GM04504 (cell line): ENCODE data around the gene CCDC74A.
"Not testable (repeated sequence)": the region's sequence is repeated elsewhere in the genome, so short reads cannot be mapped to it uniquely, and the experiment has no call there.

Experiments used
- DNase-seq: peaks from one replicate; pipeline ENCODE4 v3.0.0-alpha.2; 2012; ENCODE audit warnings: low read depth

CCDC74A gene

GRCh38 chr2:131503587-131503986 is 24.1 kb upstream of the CCDC74A start:
- not testable (repeated sequence) for DNase-seq

DNA sequence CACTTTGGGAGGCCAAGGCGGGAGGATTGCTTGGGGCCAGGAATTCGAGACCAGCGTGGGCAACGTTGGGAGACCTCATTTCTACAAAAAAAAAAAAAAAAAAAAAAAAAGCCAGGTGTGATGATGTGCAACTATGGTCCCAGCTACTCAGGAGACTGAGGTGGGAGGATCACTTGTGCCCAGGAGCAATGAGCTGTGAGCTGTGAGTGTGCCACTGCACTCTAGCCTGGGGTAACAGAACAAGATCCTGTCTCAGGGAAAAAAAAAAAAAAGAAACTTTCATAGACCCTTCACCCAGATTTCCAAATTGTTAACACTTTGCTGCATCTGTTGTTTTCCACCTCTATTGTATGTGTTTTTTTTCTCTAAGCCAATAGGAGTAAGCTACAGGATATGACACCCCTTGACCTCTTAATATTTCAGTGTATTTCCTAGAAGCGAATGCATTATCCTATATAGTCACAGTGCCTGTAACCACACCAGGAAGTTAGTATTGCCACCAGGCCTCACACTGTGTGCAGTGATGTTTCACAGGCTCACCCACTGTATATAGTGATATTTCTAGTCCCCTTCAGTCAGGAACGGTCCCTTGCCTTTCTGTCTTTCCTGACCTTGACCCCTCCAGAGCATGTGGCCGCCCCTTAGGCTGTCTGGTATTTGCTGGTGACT is 23.5 kb upstream of the CCDC74A start:
- DNase-seq = not testable (repeated sequence)

DNA sequence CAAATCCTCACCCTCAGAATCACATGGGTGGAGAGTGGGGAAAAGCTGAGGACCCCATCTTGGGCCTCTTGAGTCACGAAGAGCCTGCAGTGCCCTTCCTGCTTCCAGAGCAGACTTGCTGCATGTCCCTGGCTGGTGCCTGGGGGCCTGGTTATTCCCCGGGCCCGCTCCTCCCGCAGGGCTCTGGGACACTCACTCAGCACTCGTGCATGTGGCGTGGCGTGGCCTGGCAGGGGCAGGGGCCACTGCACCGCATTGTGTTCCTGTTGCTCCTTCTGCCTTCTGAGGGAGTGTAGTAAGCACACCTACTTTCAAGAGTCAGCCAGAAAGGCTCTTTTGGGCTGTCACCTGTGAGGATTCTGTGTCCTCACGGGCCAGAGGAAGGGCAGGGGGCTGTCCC is 18.1 kb upstream of the CCDC74A start:
- no peak for DNase-seq

DNA sequence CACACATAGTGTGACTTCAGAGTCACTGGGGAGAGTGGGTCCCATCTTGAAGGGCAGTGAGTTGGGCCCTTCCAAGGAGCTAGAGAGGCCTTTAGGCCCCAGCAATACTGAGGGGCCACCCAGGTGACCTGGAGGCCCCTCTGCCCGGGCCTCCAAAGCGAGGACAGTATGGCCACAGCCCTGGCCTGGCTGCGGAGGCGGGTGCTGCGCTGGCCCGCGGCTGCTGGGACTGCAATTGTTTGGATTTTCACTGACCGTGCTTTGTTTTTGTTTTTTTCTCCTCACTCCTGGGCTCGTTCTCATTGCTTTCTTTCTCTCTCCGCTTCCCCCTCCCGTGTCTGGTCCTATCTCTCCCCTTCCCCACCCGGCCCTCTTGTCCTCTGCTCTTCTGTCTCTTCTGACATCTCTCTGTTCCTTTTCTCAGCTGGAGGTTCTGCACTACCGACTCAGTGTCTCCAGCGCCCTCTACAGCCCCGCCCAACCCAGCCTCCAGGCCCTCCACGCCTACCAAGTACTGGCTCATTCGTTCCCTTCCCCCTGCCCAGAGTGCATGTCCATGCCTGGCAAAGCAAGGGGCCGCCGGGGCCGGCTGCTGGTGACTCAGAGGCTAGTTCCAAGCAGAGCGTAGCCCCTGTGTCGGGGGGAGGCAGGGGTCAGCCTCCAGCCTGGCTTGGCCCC is 16.3 kb upstream of the CCDC74A start:
- DNase-seq = not testable (repeated sequence)

GRCh38 chr2:131511969-131512870 is 15.5 kb upstream of the CCDC74A start:
- not testable (repeated sequence) for DNase-seq

GRCh38 chr2:131514408-131515166 is 13.1 kb upstream of the CCDC74A start:
- DNase-seq = not testable (repeated sequence)

GRCh38 chr2:131515235-131515634 is 12.5 kb upstream of the CCDC74A start:
- DNase-seq = not testable (repeated sequence)

DNA sequence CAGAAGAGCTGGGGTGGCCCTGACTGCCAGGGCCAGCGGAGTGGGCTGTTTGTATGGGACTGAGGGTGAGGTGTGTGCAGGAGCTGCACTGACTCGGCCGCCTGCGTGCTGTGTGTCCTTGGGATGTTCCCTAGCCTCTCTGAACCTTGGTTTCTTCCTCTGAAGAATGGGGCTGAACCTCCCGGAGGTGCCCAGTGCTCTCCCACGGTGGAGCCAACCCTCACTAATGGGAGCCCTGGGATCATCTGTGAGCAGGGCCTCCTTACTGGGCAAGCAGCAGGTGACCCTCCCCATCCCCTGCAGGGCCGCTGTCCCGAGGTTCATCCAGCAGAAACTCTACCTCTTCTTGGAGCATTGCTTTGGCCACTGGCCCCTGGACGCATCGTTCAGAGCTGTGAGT is 11.7 kb upstream of the CCDC74A start:
- DNase-seq = no peak

- not testable (repeated sequence) for DNase-seq
Observed at GRCh38 chr2:131516621-131517020, 11.1 kb upstream of the CCDC74A start.

DNA sequence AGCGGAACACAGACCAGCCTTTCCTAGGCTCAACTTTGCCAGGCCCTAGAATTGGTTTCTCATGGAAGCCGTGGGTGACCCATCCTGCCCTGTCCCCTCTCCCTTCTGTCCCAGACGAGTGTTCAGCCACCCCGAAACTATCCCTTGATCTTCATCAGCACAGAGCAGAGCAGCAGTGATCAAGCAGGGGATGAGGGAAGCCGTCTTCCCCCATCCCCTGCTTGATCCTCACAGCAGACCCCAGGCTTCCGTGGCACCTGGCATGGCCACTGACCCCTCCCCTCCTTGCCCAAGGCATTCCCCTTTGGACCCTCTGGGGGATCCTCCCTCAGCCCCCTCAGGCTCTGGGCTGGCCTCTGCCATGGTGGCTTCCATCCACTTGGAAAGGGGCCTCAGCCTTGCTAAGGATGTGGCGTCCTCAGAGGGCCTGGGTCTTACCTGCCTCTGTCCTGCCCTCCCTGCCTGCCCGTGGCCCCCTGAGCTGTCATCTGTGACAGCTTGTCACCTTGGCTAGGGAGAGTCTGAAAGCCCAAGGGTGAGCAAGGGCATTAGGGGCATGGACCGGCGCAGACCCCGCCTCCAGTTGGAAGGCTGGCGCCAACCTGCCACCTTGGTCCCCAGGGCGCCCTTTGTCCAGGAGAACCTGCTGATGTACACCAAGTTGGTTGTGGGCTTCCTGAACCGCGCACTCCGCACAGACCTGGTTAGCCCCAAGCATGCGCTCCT is 10.4 kb upstream of the CCDC74A start:
- DNase-seq = no peak

DNA sequence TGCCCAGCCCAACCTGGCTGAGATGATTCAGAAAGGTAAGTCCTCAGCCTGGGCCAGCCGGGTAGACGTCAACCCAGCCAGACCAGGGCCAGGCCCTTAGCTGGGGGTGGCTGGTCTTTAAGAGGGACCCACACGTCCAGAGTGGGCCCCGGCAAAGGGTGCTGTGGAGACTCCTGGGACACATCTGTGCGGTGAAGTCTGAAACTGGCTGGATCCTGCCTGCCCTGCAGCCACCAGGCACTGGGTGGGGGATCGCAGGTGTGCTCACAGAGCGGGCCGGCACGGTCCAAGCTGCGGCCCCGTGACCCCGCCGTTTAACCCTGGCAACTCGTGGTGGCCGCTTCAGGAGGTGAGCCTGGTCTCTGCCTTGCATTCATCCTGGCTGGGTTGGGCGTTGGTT is 9.8 kb upstream of the CCDC74A start:
- DNase-seq = not testable (repeated sequence)

GRCh38 chr2:131518531-131518930 is 9.2 kb upstream of the CCDC74A start:
- not testable (repeated sequence) for DNase-seq

DNA sequence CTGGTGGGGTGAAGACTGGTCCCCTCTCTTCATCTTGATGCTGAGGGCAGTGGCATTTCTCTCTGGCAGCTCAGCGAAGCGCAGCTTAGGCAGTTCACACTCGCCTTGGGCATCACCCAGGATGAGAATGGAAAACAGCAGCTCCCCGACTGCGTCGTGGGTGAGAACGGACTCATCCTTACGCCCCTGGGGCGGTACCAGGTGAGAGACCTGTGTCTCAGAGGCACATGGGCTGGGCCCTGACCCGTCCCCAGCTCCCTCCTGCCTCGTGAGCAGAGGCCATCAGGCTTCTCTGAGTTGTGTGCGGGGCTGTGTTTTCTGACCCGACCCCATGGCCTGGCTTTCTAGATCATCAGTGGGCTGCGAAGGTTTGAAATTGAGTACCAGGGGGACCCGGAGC is 8.2 kb upstream of the CCDC74A start:
- no peak for DNase-seq

- not testable (repeated sequence) for DNase-seq
Observed at GRCh38 chr2:131519871-131520470, 7.7 kb upstream of the CCDC74A start.

DNA sequence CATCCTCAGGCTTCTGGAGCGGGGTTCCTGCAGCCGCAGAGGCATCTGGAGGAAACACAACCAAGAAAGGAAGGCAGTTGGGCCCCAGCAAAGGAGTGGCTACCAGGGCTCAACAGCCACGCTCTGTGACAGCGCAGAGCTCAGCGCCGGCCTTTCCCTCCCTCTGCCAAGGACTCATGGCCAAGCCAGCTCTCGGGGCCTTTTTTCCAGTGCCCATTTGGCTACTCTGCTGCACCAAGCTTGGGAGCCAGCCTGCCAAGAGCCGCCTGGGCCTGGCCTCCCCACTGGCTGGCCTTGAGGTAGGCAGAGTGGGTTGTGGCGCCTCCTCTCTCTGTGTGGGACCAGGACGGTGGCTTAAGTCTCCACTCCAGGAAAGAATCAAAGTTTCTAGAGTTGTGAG is 7.2 kb upstream of the CCDC74A start:
- DNase-seq = no peak

- DNase-seq = not testable (repeated sequence)
Observed at GRCh38 chr2:131521524-131521923, 6.2 kb upstream of the CCDC74A start.

DNA sequence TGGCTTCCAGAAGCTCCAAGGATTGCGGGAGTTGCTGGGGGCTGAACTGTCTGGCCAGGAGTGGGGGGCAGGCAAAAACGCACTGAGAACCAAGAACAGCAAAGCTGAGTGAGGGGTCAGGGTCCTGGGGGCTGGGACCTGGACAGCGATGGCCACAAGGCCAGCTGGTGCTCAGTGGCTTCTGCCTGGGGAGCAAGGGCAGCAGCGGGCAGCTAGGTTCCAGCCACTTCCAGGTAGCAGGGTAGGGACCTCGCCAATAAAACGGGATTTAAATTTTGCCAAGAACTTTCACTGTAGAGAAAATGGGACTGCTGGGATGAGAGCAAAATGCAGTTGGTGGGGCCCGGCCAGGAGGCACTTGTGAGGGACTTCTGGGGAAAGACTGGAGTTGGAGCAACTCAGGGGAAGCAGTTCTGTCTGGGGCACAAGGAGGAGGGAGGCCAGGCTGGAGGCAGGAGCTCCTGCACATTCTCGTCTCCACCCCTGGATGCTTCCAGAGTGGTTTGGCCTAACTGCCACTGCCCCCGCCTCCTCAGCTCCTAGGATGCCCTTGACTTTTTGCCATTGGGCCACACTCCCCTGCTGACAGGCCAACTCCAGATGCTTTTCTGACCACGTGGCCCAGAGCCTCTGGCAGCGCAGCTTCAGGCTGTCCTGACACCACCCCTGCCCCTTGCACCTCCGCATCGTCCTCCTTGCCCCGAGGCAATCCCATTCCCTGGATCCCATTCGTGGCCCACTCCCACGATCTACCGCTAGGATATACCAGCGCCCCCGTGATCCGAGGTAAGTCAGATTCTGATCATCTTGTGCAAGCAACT is 5.5 kb upstream of the CCDC74A start:
- DNase-seq = no peak

- DNase-seq = not testable (repeated sequence)
Observed at GRCh38 chr2:131525256-131525655, 2.4 kb upstream of the CCDC74A start.

- not testable (repeated sequence) for DNase-seq
Observed at GRCh38 chr2:131528981-131529863, 1.5 kb downstream of the CCDC74A start.
